OCI-LY3 (cell line): ENCODE data around the gene ST8SIA4.
A peak's percentile ranks its signal among the peaks of the same experiment; 100 is the strongest.

ENCODE experiments used
- H2AFZ ChIP-seq: fragments of 200-600, 300-600 bp; shearing (Covaris generic); 2 replicates; pipeline ENCODE4 v1.6.0; 2014; ENCODE audit warnings: antibody characterized with exemption, low read depth, low read length
- H3K27ac ChIP-seq: fragments of 200-600, 300-600 bp; sonication (generic); 2 replicates; pipeline ENCODE4 v1.5.1; 2014; ENCODE audit warnings: mild to moderate bottlenecking, low read length, moderate library complexity, mixed read lengths
- H3K27me3 ChIP-seq: fragments of 200-600, 300-600 bp; sonication (generic); 2 replicates; pipeline ENCODE4 v1.6.1; 2014; ENCODE audit warnings: low read depth, low read length, mixed read lengths
- H3K36me3 ChIP-seq: fragments of 200-600, 300-600 bp; sonication (generic); replicated peaks from 2 replicates; pipeline ENCODE3; 2014; ENCODE audit warnings: low read depth, low read length, mixed read lengths
- H3K4me1 ChIP-seq: fragments of 300-600, 200-600 bp; sonication (generic); 2 replicates; pipeline ENCODE4 v1.6.1; 2014; ENCODE audit warnings: low read length, mixed read lengths
- H3K4me2 ChIP-seq: fragments of 200-600, 300-600 bp; sonication (generic); 2 replicates; pipeline ENCODE4 v1.6.1; 2014; ENCODE audit warnings: low read length, mixed read lengths
- H3K4me3 ChIP-seq: fragments of 300-600, 200-600 bp; sonication (generic); 2 replicates; pipeline ENCODE4 v1.5.1; 2014; ENCODE audit warnings: antibody characterized with exemption, mild to moderate bottlenecking, low read length, moderate library complexity
- H3K79me2 ChIP-seq: fragments of 300-600, 200-600 bp; shearing (Covaris generic); 2 replicates; pipeline ENCODE4 v1.6.1; 2014; ENCODE audit warnings: mild to moderate bottlenecking, low read length, mixed read lengths
- H3K9ac ChIP-seq: fragments of 300-600, 200-600 bp; shearing (Covaris generic); 2 replicates; pipeline ENCODE4 v1.6.0; 2014; ENCODE audit warnings: mild to moderate bottlenecking, low read length, moderate library complexity
- H3K9me3 ChIP-seq: fragments of 200-600, 300-600 bp; shearing (Covaris generic); 2 replicates; pipeline ENCODE4 v1.6.1; 2014; ENCODE audit warnings: low read length, mixed read lengths; ENCODE audit not compliant: insufficient read depth
- H4K20me1 ChIP-seq: fragments of 200-600, 300-600 bp; sonication (generic); 2 replicates; pipeline ENCODE4 v1.6.1; 2016; ENCODE audit warnings: low read length, mixed read lengths; ENCODE audit not compliant: insufficient read depth
- EZH2phosphoT487 ChIP-seq: fragments of 200-600 bp; shearing (Covaris generic); IDR thresholded peaks from 2 replicates; pipeline ENCODE4 v1.6.1; 2018; ENCODE audit warnings: antibody characterized with exemption, mixed run types, low read depth
- TF ChIP-seq, protein P1 (sequence below): fragments of 200-600, 300-600 bp; sonication (generic); IDR thresholded peaks from 2 replicates; pipeline ENCODE4 v1.5.1; 2014; ENCODE audit warnings: antibody characterized with exemption, low read length, low read depth

ST8SIA4 gene

DNA sequence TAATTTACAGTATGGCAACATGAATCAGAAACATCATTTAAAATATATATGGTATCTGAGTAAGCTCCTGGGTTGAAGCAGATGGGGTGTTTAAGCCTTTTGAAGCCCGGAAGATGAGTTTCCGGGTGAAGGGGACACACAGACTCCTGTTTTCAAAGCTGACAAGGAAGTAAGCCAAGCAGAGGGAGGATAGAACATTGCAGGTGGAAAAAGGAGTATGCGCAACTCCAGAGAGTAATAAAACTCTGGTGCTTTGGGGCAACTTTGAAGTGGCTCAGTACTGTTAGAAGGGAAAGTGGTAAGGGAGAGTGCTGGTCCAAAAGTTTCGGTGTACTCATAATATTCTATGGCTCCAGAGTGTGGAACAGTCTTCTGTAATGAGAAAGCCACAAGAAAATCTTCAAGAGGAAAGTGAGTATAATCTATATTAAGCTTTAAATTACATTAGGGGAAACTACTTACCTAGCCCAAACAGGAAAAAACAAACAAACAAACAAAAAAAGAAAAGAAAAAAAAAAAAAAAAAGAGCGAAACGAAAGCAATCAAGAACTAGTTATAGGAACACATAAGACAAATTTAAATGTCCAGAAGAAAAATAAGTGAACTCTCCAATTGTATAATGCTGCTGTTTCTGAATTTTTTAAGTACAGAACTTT lies 2.3 kb upstream of the ST8SIA4 start:
- no peak for TF ChIP-seq EZH2phosphoT487
- TF ChIP-seq, protein P1, sequence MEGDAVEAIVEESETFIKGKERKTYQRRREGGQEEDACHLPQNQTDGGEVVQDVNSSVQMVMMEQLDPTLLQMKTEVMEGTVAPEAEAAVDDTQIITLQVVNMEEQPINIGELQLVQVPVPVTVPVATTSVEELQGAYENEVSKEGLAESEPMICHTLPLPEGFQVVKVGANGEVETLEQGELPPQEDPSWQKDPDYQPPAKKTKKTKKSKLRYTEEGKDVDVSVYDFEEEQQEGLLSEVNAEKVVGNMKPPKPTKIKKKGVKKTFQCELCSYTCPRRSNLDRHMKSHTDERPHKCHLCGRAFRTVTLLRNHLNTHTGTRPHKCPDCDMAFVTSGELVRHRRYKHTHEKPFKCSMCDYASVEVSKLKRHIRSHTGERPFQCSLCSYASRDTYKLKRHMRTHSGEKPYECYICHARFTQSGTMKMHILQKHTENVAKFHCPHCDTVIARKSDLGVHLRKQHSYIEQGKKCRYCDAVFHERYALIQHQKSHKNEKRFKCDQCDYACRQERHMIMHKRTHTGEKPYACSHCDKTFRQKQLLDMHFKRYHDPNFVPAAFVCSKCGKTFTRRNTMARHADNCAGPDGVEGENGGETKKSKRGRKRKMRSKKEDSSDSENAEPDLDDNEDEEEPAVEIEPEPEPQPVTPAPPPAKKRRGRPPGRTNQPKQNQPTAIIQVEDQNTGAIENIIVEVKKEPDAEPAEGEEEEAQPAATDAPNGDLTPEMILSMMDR, result no peak
- peak overlapping the region; percentile 89 for H3K4me2 ChIP-seq
- H4K20me1 ChIP-seq, result no peaks in the 10 kb centered on the region
- peak overlapping the region; percentile 79 for H3K9ac ChIP-seq
- H3K27ac ChIP-seq, result peak overlapping the region; percentile 99; the same call in 1 of the 2 replicates
- 0 out of 2 replicates have a peak overlapping the region, but pooled peaks have one; percentile 51 for H2AFZ ChIP-seq
- H3K36me3 ChIP-seq, result peaks cover 7% of the 10 kb centered on the region
- H3K27me3 ChIP-seq, result no peaks in the 10 kb centered on the region
- H3K9me3 ChIP-seq, result no peaks in the 10 kb centered on the region
- peaks cover 5% of the 10 kb centered on the region; the same call in 1 of the 2 replicates for H3K4me1 ChIP-seq
- peak overlapping the region; percentile 99 for H3K4me3 ChIP-seq
- H3K79me2 ChIP-seq, result peaks cover 35% of the 10 kb centered on the region

- peak overlapping the region; percentile 79 for H3K9ac ChIP-seq
- no peaks in the 10 kb centered on the region for H3K27me3 ChIP-seq
- peak overlapping the region; percentile 99 for H3K4me3 ChIP-seq
- H3K4me2 ChIP-seq, result peak overlapping the region; percentile 89
- H2AFZ ChIP-seq, result peak overlapping the region; percentile 72
- H4K20me1 ChIP-seq, result no peaks in the 10 kb centered on the region
- peaks cover 11% of the 10 kb centered on the region for H3K4me1 ChIP-seq
- H3K36me3 ChIP-seq, result peaks cover 11% of the 10 kb centered on the region
- TF ChIP-seq EZH2phosphoT487, result no peak
- TF ChIP-seq, protein P1, result no peak
- peaks cover 45% of the 10 kb centered on the region for H3K79me2 ChIP-seq
- H3K9me3 ChIP-seq, result no peaks in the 10 kb centered on the region
- H3K27ac ChIP-seq, result peak overlapping the region; percentile 99
Observed at GRCh38 chr5:100904259-100904861, 1.3 kb upstream of the ST8SIA4 start.

DNA sequence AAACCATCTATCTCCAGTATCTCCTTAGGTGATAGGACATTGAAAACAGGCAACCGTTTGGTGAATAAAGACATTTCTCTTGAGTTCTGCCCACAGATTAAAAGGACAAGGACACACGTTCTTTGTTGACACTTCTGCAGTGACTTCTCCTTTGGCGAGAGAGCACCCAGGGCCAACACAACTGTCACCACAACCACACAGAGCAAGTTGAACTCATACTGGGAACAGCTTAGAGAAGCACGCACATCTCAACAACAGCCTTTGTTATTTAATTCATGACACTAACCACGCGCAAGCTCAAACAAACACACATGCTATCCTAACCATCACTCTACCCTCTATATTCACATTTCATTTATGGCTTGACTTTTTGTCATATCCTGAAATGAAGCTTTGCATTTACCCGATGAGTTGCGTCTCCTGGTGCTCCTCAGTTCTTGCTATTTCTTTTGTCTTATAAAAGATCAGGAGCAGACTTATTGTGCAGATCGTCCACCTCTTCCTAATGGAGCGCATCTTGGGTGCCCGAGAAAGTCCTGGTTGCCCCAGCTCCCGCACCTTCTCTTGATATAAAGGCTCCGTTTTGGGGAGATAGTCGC lies 543 bp downstream of the ST8SIA4 start:
- TF ChIP-seq, protein P1, result no peak
- TF ChIP-seq EZH2phosphoT487, result no peak
- Histone ChIP-seq H3K4me1 (peaks cover 28% of the 10 kb centered on the region), H3K4me2 (peak overlapping the region; percentile 89), H4K20me1 (no peaks in the 10 kb centered on the region; the same call in 1 of the 2 replicates), H3K27ac (peak overlapping the region; percentile 99), H3K27me3 (no peaks in the 10 kb centered on the region), H3K9me3 (no peaks in the 10 kb centered on the region), H2AFZ (no peak overlapping the region), H3K79me2 (peaks cover 62% of the 10 kb centered on the region), H3K9ac (peak overlapping the region; percentile 94), H3K36me3 (peaks cover 18% of the 10 kb centered on the region), H3K4me3 (peak overlapping the region; percentile 99)

GRCh38 chr5:100901821-100902341 lies 1.2 kb downstream of the ST8SIA4 start:
- Histone ChIP-seq H3K9me3 (no peaks in the 10 kb centered on the region), H4K20me1 (no peaks in the 10 kb centered on the region; the same call in 1 of the 2 replicates), H3K79me2 (peaks cover 68% of the 10 kb centered on the region), H3K4me1 (peaks cover 35% of the 10 kb centered on the region), H3K9ac (peak overlapping the region; percentile 94), H3K4me2 (peak overlapping the region; percentile 89), H3K27me3 (no peaks in the 10 kb centered on the region), H3K36me3 (peaks cover 23% of the 10 kb centered on the region), H3K27ac (peak overlapping the region; percentile 99), H2AFZ (no peak overlapping the region), H3K4me3 (peak overlapping the region; percentile 99)
- TF ChIP-seq, protein P1, result no peak
- TF ChIP-seq EZH2phosphoT487, result no peak
